Liver (tissue), 9 donors: Measurements from ENCODE around the gene TRAT1. TPM values are rescaled to one million over a fixed set of nuclear protein-coding genes. Genes with fewer than 3 reads are reported as not detected.

Source experiments
- DNase-seq: peaks from one replicate; pipeline ENCODE4 v3.0.0-alpha.2; 2017; ENCODE audit warnings: low spot score
- H3K27ac ChIP-seq, 2 donors: one replicate each; pipeline ENCODE4 v1.7.0; 2013; ENCODE audit warnings: inconsistent platforms in 2 of 2, low read length in 2 of 2, control low read depth in 1 of 2, low read depth in 1 of 2, mild to moderate bottlenecking in 1 of 2
- H3K27me3 ChIP-seq, 4 donors: one replicate each; pipeline versions ENCODE4 v1.6.1 to v1.7.0; 2013; ENCODE audit warnings: low read length in 3 of 4, inconsistent platforms in 1 of 4, mild to moderate bottlenecking in 1 of 4, moderate library complexity in 1 of 4; ENCODE audit not compliant: control insufficient read depth in 4 of 4, insufficient read depth in 4 of 4
- H3K36me3 ChIP-seq, 4 donors: one replicate each; pipeline versions ENCODE4 v1.6.1 to v1.7.0; 2013; ENCODE audit warnings: low read length in 3 of 4, mild to moderate bottlenecking in 3 of 4, low read depth in 1 of 4, moderate library complexity in 1 of 4; ENCODE audit not compliant: control insufficient read depth in 4 of 4, insufficient read depth in 3 of 4
- H3K4me1 ChIP-seq, 4 donors: one replicate each; pipeline versions ENCODE4 v1.6.1 to v1.7.0; 2013; ENCODE audit warnings: low read length in 3 of 4, mild to moderate bottlenecking in 3 of 4, moderate library complexity in 1 of 4; ENCODE audit not compliant: control insufficient read depth in 4 of 4, insufficient read depth in 4 of 4
- H3K4me3 ChIP-seq, 3 donors: one replicate each; pipeline versions ENCODE4 v1.6.1 to v1.7.0; 2013; ENCODE audit warnings: low read length in 3 of 3, control low read depth in 1 of 3, low read depth in 1 of 3, mild to moderate bottlenecking in 1 of 3
- H3K9ac ChIP-seq, 2 donors: one replicate each; pipeline ENCODE4 v1.7.0; 2013; ENCODE audit warnings: low read length in 2 of 2, mild to moderate bottlenecking in 2 of 2, moderate library complexity in 2 of 2, control low read depth in 1 of 2, low read depth in 1 of 2
- H3K9me3 ChIP-seq, 4 donors: one replicate each; pipeline versions ENCODE4 v1.6.1 to v1.7.0; 2013; ENCODE audit warnings: low read length in 3 of 4; ENCODE audit not compliant: control insufficient read depth in 4 of 4
- EGR1 ChIP-seq, 2 donors: IDR thresholded peaks; 2 replicates each; pipeline ENCODE4 v1.6.1; 2016 to 2018; ENCODE audit warnings: antibody characterized with exemption in 2 of 2, low read depth in 2 of 2
- FOXA1 ChIP-seq: IDR thresholded peaks from 2 replicates; pipeline ENCODE4 v1.6.1; 2016; ENCODE audit warnings: antibody characterized with exemption
- FOXA2 ChIP-seq: IDR thresholded peaks from 2 replicates; pipeline ENCODE4 v1.6.1; 2016; ENCODE audit warnings: antibody characterized with exemption
- GABPA ChIP-seq, 2 donors: IDR thresholded peaks in 1 of 2; conservative IDR thresholded peaks in 1 of 2; 2 replicates each; pipeline ENCODE4 v1.6.1; 2016; ENCODE audit warnings: antibody characterized with exemption in 2 of 2, mild to moderate bottlenecking in 1 of 2, moderate library complexity in 1 of 2
- HNF4G ChIP-seq: IDR thresholded peaks from 2 replicates; pipeline ENCODE4 v1.6.1; 2016; ENCODE audit warnings: antibody characterized with exemption
- JUND ChIP-seq, 2 donors: IDR thresholded peaks; 2 replicates each; pipeline ENCODE4 v1.6.1; 2016; ENCODE audit warnings: antibody characterized with exemption in 2 of 2
- NR2F2 ChIP-seq: IDR thresholded peaks from 2 replicates; pipeline ENCODE4 v1.6.1; 2016; ENCODE audit warnings: antibody characterized with exemption
- RAD21 ChIP-seq, 2 donors: IDR thresholded peaks; 2 replicates each; pipeline ENCODE4 v1.6.1; 2016; ENCODE audit warnings: antibody characterized with exemption in 2 of 2, mild to moderate bottlenecking in 2 of 2
- REST ChIP-seq: IDR thresholded peaks from 2 replicates; pipeline ENCODE4 v1.6.1; 2016; ENCODE audit warnings: antibody characterized with exemption, mild to moderate bottlenecking
- SP1 ChIP-seq: IDR thresholded peaks from 2 replicates; pipeline ENCODE4 v1.6.1; 2018; ENCODE audit warnings: antibody characterized with exemption, mild to moderate bottlenecking
- YY1 ChIP-seq: IDR thresholded peaks from 2 replicates; pipeline ENCODE4 v1.6.1; 2016; ENCODE audit warnings: antibody characterized with exemption, mild to moderate bottlenecking
- ZBTB33 ChIP-seq: IDR thresholded peaks from 2 replicates; pipeline ENCODE4 v1.6.1; 2016; ENCODE audit warnings: antibody characterized with exemption
- WGBS: extraction: QIAGEN DNeasy Blood & Tissue Kit; methylation state at CpG from one replicate; pipeline ENCODE4 v1.1.7; 2013; 5-methylcytosine and 5-hydroxymethylcytosine counted together
- polyA plus RNA-seq, 2 donors: library from polyadenylated mRNA; stranded (reverse) in 1 of 2; unstranded in 1 of 2; fragments of 200-250 nt in 1 of 2; fragments of >200 nt in 1 of 2; fragmentation: Nextera tagmentation in 1 of 2; extraction: Ambion mirVana in 1 of 2; gene quantifications; one replicate each; pipeline versions ENCODE4 v1.2.1 to v1.2.3, GENCODE V29; 2013 to 2015
- total RNA-seq, 2 donors: library from RNA; depleted of rRNA; stranded (reverse); fragments of >200 nt; gene quantifications; one replicate each; pipeline ENCODE4 v1.2.3, GENCODE V29; 2014
- TF ChIP-seq, protein P1 (sequence below): IDR thresholded peaks from 2 replicates; pipeline ENCODE4 v1.6.1; 2016; ENCODE audit warnings: antibody characterized with exemption
- TF ChIP-seq, protein P2 (sequence below): IDR thresholded peaks from 2 replicates; pipeline ENCODE4 v1.6.1; 2016; ENCODE audit warnings: antibody characterized with exemption
- donor health status: healthy.
- donor health status: healthy.
- donor health status: healthy.
- donor health status: healthy.
- donor health status: healthy.

Gene TRAT1
- total and polyA plus RNA-seq, 4 donors: 0.06 to 0.67 (median 0.32) TPM

DNA sequence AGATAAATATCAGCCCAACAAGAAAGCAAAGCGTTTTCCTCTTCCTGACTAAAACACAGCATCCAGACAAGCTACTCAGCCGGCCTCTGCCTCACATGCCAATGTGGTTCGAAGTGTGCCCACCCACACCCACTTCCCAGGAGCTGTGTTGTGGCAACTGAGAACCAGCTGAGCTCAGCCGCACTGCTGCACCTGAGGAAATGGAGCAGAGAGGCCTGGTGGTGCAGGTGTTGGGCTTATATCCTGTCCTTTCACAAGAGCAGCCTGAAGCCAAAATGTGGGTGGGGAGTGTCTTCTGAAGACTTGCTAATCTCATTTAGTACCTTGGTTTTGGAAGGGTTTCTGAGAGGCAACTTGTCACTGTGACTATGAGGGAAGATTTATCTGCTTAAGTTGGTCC is 42.4 kb upstream of the TRAT1 start:
- Histone ChIP-seq H3K27ac (no peak overlapping the region), H3K9me3 (no peaks in the 10 kb centered on the region), H3K27me3 (no peaks in the 10 kb centered on the region), H3K36me3 (no peaks in the 10 kb centered on the region), H3K4me3 (no peak overlapping the region), H3K4me1 (no peaks in the 10 kb centered on the region), H3K9ac (no peak overlapping the region)
- no peak for DNase-seq
- TF ChIP-seq, protein P1, sequence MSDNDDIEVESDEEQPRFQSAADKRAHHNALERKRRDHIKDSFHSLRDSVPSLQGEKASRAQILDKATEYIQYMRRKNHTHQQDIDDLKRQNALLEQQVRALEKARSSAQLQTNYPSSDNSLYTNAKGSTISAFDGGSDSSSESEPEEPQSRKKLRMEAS: no peak
- TF ChIP-seq, protein P2, sequence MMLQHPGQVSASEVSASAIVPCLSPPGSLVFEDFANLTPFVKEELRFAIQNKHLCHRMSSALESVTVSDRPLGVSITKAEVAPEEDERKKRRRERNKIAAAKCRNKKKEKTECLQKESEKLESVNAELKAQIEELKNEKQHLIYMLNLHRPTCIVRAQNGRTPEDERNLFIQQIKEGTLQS: no peak
- WGBS: 77% methylated on average over 4 of the region's 4 CpGs

DNA sequence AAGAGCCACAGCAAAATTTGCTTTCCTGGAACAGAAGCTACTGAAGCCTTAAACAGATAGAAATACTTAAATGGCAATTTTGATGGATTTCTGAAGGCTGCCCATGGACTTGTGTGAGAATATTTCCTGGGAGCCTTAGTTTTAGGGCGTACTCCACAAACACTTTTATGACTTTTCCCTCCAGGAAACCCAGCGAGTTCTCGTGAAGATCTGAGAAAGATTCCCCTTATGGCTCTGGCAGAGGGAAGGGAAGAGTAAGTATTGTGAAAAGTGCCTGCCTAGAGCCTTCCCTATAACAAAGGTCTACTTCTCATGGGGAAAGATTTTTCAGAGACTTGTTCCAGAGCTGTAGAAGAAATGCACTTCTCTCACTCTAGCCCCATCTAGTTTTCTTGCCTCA is 31.1 kb upstream of the TRAT1 start:
- no peak overlapping the region for H3K27ac ChIP-seq
- no peak for DNase-seq
- no peaks in the 10 kb centered on the region for H3K9me3 ChIP-seq
- H3K4me1 ChIP-seq: no peaks in the 10 kb centered on the region
- no peak overlapping the region for H3K9ac ChIP-seq
- no peak overlapping the region for H3K4me3 ChIP-seq
- no peaks in the 10 kb centered on the region for H3K27me3 ChIP-seq
- TF ChIP-seq, protein P1: no peak
- TF ChIP-seq ZBTB33 (no peak), FOXA1 (no peak), SP1 (no peak), FOXA2 (no peak), HNF4G (no peak), YY1 (no peak), GABPA (IDR thresholded peaks at IDR 0.05 in 1 of 2, conservative IDR thresholded peaks at IDR 0.05 in 1 of 2) (no peak), JUND (IDR thresholded peaks at IDR 0.05) (no peak), RAD21 (IDR thresholded peaks at IDR 0.05) (no peak), NR2F2 (no peak), REST (no peak), EGR1 (IDR thresholded peaks at IDR 0.05; ENCODE audit: low read depth in 2 of 2) (no peak)
- TF ChIP-seq, protein P2: no peak
- no peaks in the 10 kb centered on the region for H3K36me3 ChIP-seq
- WGBS: 39% methylated on average over 3 of the region's 3 CpGs
